Measurements from ENCODE around the gene VSIG10L2.

GRCh38 chr11:125959511-125959910 is 13.7 kb downstream of the VSIG10L2 start:
- TF ChIP-seq POLR2A (IDR thresholded peaks at IDR 0.05), result no peak
- no peak for TF ChIP-seq CTCF (IDR thresholded peaks at IDR 0.05)
- TF ChIP-seq EP300 (IDR thresholded peaks at IDR 0.05), result no peak
- TF ChIP-seq POLR2AphosphoS5 (IDR thresholded peaks at IDR 0.05), result no peak
